Measurements from ENCODE around the gene ADCY1.

Gene ADCY1

DNA sequence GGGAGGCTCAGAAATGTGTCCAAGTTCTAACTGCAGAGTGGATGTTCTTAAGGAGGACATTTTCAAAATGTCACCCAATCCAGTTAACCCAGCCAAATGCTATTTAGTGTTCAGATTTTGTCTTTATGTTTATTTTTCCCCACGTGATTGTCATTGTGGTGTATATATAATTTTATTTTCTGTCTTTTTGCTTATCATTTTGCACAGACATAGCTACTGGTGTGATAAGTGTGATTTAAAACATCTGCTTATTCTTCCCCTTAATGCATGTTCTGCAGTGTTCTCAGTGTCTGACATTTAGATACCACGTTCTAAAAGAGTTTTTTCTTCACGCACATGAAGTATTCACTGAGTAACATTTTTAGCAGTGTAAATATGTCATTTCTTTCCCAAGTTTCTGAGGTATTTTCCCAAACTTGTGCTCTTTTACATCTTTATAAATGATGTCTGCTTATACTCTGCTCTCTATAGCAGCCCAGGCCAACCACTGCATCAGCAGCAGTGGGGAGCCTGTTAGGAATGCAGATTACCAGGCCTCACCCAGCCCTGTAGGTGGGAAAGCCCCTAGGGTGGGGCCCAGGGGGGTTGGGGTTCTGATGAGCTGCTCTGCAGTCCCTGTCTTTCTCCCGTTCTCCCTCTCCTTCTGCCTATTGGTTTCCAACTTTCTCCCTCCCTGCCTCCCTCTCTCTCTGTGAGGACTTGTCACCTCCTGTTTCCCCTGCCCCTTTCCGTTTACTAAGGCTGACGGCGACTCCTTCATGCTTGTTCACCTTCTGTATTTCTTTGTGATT, 20.8 kb downstream of the ADCY1 start:
- no peak for DNase-seq (ENCODE audit: low read depth)

DNA sequence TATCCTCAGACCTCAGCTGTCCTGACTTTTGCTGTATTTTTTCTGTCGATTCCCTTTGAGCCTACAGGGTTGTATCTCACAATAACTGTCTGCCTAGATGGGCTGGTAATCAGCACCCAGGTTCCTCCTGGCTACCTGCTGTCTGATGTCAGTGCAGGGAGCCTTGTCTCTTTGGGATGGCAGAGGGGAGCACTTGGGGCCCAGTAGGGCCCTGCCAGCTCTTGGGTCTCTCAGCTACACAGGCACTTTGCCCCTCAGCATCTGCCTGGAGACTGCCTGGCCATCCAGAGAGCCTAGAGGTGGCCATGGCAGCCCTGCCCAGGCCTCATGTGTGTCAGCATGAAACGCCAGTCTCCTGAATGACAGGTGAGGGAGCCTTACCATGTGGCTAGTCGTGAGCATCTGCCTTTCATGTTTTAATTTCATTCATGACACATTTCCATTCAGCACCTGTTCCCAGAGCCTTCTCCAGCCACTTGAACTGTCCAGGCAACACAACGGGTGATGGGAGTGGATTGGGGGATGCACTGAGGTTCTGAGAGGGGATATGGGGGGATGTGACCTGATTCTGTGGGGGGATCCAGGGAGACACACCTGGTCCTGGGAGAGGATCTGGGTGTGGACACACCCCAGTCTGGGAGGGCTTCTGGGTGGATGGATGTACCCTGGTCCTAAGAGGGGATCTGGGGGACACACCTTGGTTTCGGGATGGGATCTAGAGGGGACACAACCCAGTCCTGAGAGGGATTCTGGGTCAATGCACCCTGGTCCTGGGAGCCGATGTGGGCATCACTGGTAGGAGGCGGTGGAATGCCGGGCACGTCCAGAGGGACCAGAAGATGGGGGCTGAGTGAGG, 21.9 kb downstream of the ADCY1 start:
- DNase-seq (ENCODE audit: low read depth): no peak

DNA sequence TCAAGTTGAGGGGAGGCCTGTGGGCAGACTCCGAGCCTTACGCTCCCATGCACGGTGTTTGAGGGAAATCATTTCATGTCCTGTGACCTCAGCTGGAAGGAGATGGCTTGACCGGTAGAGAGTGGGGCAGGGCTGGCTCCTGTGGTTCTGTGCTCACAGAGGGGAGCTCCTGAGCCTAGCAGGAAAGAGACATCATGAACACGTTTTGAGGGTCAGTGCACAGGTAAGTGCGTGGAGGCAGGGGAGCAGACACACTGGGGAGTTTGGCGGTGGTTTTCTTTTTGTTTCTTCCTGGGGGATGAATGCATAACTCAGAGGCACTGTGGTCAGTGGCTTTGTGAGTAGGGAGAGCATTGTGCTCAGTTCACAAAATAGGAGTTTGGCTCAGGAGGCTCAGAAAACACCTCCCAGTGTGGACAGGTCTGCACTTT, 22.5 kb downstream of the ADCY1 start:
- no peak for DNase-seq (ENCODE audit: low read depth)

DNA sequence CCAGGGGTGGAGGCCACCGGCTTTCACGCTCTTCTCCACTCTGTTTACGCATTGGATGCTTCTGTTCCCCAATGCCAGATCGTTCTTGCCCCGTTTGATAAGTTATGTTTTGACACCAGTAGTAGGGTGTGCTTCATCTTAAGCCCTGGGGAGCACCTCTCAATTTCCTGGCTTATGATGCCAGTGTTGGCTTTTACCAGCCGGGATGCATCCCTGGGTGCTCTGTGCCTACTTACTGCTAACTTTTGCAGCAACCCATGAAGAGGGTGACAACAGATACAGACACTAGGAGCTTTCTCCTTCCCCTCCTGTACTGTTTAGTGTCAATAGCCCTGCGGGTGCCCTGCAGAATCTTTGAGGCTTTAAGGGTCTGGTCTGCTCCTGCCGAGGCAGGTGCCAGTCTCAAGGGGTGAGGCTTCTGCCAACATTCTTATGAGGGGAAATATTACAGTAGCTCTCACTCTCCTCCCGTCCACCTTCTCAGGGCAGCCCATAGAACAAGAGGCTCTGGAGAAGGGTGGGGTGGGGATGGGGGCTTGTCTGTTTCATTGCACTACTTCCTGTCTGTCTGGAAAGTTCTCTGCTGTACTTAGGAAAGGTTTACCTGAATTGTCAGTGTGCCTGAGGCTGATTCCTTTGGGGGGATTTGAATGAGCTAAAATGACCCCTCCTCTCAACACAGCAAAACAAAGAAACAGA, 23.3 kb downstream of the ADCY1 start:
- no peak for DNase-seq (ENCODE audit: low read depth)

DNA sequence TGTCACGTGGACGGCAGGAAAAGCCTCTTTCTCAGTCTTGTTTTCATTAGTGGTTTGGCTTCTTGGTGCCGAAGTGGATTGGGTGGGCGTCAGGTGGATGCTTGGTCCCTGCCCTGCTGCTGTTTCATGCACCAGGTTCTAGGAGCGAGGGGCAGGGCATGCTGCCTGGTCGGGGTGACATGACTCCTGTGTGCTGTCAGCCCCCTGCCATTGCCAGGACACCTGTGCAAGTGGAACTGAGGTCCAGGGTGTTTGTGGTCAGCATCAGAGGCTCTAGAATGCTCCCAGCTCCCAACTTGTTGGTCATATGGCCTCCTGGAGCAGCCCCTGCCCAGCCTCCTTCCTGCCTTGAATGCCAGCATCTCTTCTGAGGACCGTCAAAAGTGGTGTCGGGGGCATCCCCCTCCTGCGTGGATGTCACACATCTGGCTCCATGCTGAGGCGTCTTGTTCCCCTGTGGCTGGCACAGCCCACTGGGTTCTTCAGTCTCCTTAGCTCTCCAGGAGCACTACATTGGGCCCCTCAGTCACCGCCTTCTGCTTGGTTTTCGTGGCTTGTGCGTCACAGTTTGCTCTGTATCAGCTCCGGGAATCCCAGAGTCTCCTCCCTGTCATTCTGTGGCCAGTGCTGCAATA, 24.8 kb downstream of the ADCY1 start:
- no peak for DNase-seq (ENCODE audit: low read depth)

DNA sequence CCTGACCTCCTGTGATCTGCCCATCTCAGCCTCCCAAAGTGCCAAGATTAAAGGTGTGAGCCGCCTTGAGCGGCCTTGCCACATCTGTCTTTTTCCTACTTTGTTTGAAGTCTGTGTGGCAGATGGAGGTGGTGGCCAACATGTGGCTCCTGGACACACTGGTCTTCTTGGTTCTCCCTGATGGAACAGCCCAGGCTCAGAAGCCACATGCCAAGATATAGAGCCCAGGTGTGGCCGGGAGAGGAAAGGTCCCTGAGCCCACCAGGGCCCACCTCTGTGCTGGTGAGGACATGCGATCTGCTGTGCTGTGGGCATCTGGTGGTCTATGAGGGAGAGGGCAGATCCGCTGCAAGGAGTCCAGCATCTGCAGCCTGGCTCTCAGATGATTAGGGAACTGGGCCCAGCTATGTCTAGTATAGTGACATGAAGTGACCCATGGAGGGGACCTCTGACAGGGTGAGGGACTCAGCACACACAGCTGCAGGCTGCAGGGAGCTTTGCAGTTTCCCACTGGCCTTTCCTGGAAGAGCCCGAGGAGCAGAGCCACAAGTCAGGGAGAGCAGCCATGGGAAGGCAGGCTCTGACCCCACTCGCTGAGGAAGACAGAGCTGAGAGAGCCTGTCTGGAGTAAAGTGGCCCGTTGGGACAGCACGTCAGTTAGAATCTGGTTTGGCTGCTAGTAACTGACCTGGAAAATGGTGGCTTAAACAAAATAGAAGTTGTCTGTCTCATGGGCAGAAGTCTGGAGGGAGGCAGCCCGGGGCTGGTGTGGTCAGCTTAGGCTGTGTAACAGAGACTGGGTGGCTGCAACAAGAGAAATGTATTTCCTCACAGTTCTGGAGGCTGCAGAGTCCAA, 25.9 kb downstream of the ADCY1 start:
- DNase-seq (ENCODE audit: low read depth): no peak

DNA sequence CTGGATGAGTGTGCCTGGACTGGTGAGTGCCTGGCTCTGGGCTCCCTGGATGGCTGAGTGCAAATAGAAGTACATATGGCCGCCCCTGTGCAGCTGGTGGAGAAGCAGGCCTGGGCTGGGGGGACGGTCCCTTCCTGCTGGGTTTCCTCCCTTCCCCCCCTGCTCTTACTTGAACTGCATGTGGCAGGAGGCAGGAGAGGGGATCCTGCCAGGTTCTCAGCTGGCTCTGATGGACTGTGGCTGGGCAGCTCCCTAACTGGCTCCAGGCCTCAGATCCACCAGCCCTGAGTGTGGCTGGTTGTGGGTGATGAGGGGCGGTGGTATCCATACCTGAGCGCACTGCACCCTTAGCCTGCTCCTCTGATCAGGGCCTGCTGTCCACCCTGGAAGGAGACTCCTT, 26.9 kb downstream of the ADCY1 start:
- no peak for DNase-seq (ENCODE audit: low read depth)

DNA sequence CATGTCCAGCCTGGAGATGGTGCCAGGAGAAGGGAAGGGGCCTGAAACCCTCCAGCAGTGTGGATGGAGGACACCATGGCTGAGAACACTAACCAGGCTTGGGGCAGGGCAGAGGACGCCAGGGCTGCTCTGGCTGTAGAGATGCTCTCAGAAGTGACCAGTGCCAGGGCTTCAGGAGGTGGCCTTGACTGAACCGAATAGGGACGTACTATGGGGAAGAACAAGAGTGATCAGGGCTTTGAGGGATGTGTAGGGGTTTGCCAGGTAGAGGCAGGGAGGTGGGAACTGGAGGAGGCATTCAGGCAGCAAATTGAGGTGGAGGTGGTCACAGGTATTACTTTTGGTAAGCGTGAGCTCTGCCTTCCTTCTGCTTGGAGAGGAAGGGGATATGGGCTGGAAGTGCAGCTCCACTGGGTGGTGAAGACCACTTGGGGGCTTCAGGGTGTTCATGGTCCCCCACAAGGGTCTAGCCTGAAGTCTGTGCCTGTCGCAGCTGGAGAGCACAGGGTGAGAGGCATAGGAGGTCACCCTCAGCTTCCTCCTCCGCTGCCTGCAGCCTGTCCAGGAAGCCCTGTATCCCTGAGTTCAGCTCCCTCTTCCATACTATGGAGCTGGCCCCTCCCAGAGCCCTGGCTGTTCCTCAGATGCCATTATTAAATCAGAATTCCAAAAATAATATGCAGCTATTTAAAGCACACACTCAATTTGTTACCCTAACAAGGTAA, 27.8 kb downstream of the ADCY1 start:
- DNase-seq (ENCODE audit: low read depth): no peak

DNA sequence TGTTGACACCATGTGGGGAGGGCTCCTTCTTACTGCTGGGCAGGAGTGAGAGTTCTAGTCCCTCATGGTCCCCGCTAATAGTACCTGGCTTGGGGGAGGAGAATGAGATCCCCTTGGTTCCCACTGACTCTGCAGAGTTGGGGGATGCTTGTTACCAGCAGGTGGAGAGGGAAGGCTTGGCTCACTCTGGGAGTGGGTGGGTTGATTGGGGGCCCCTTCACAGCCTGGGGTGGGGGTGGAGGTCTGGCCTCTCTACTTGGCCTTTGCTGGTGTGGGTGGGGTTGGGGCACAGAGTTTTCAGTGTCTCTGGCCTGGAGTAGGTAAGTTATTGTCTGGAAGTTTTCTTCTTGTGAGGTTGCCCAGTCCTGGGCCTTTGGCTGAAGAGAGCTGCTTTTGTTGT, 31.9 kb downstream of the ADCY1 start:
- DNase-seq (ENCODE audit: low read depth): no peak

DNA sequence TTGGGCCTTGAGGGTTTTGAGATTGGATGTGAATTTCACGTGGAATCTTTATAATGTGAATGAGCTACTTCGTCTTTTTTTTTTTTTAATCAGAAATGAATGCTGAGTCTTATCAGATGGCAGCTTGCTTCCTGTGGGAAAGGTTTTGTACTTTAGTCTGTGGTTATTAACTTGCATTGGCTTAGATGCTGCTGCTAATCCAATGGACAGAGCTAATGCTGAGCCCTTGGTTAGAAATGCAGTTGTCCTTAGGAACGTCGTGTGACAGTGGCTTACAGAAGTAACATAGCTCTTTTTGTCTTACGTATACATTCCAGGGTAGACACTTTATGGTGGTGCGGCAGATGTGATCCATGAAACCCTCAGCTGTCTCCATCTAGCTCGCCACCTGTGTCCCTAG, 32.8 kb downstream of the ADCY1 start:
- DNase-seq (ENCODE audit: low read depth): no peak

DNA sequence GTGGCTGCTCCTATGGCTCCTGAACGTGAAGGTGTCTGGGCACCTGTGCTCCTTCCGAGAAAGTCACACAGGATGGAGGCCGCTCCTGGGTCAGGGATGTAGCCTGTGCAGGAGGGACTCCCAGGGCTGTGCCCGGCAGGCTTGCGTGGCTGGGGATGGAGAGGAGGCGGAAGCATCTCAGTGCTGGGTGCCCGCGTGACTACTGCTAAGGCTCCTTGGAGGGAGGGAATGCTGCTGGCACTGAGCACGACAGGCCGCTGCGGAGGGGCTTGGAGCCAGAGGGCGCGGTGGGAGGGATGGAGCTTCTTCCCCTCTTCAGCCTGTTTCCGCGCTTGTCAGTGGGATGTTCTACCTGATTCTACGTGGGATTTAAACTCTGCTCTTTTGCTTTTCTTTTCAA, 35.0 kb downstream of the ADCY1 start:
- no peak for DNase-seq (ENCODE audit: low read depth)

DNA sequence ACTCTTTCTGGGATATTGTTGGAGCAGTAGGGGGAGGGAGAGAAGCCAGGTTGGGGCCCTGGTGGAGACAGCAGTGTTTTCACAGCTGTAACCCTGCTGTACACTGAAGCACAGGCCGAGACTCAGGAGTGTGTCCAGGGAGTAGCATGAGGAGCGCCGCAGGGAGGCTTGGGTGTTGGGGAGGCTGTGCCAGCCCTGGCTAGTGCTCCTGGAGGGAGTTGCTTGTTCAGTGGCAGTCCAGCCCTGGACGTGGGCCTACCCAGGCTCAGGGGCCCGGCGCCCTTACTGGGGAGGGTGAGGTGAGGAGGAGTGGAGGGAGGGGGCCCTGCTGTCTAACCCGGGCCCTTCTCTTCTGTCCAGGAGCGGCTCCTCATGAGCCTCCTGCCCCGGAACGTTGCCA, 35.9 kb downstream of the ADCY1 start:
- DNase-seq (ENCODE audit: low read depth): no peak

DNA sequence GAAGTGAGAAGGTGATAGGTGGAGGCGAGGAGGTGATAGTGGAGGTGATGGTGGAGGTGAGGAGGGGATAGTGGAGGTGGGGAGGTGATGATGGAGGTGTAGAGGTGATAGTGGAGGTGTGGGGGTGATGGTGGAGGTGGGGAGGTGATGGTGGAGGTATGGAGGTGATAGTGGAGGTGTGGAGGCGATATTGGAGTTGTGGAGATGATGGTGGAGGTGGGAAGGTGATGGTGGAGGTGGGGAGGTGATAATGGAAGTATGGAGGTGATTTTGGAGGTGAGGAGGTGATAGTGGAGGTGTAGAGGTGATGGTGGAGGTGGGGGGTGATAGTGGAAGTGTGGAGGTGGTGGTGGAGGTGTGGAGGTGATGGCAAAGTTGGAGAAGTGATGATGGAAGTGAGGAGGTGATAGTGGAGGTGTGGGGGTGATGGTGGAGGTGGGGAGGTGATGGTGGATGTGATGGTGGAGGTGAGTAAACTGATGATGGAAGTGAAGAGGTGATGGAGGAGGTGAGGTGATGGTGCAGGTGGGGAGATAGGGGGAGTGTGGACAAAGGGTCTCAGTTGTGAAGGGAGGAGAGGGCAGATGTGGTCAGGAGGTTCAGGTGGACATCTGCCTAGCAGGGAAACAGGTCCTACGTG, 36.6 kb downstream of the ADCY1 start:
- DNase-seq (ENCODE audit: low read depth): no peak

DNA sequence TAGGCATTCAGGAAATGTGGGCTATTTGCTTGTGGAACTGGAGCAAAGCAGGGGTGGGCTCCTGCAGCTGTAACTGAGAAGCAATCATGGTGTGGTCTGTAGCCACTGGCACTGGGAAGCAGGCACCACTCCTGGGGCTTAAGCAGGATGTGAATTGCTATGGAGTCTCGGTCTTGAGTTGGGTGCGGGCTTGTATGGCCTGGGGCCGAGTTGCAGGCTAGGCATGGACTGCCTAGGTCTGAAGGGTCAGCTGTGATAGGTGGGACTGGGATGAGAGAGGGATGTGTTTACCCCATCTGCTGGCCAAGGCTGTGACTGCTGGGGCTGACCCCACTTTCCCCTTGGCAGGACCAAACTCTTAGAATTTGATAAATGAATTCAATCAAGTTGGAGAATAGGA, 43.0 kb downstream of the ADCY1 start:
- DNase-seq (ENCODE audit: low read depth): no peak

DNA sequence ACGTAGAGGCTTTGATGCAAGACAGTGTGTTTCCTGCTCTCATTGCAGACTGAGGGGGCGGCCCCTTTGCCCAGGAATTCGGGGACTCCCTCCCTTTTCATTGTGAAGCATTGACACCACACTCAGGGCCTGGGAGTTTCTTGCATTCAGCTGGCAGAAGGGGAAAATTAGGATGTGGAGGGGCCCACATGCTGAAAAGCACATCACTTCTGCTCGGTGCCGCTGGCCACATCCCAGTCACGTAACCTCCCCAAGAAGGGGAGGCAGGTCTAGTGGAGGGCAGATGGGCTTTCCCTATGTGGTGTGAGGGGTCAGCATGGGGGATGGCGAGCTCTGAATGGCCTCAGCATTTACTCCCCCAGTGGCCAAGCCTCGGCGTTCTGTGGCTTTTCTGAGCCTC, 47.9 kb downstream of the ADCY1 start:
- no peak for DNase-seq (ENCODE audit: low read depth)

DNA sequence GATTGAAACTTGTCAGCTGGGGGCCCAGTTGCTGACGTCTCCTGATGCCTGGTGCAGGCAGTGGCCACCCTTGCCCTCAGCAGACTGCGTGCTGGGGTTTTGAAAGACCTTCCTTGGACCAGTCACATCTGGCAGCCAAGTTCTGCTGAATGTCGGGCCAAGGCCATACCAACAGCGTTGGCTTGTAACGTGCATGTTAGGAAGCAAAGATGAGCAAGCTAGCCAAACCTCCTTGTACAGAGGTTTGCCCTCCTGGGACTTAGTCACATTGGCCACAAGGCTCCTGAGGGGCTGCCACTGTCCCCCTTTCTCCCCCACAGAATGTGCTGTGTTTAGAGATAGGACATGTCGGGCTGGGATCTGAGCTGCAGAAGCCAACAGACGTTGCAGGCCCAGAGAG, 49.0 kb downstream of the ADCY1 start:
- DNase-seq (ENCODE audit: low read depth): no peak

DNA sequence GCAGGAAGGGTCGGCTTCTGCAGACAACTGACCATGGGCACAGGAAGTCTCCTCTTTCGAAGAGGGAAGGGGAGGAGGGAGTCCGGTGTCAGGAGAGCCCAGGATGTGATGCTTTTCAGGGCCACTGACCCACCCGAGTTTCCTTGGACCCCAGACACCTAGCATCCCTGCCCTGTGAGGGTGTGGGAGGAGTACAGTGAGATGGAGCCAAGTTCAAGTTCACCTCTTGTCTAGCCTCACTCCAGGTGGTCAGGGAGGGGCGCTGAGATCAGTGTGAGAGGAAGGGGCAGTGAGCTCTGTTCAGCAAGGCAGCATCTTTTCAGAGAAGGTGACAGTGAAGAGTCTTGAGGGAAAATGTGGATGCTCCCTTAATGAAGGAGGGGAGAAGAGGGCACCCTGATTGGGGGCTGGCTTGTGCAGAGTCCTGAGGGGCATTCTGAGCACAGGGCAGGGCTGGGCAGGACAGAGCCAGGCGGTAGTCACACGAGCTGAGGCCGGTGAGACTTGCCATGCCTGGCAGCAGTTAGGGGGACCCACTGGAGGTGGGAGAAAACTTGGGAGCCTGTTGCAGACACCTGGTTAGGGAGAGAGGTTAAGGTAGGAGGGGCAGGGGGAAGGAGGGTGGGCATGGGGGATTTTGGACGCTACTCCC, 49.7 kb downstream of the ADCY1 start:
- DNase-seq (ENCODE audit: low read depth): no peak

DNA sequence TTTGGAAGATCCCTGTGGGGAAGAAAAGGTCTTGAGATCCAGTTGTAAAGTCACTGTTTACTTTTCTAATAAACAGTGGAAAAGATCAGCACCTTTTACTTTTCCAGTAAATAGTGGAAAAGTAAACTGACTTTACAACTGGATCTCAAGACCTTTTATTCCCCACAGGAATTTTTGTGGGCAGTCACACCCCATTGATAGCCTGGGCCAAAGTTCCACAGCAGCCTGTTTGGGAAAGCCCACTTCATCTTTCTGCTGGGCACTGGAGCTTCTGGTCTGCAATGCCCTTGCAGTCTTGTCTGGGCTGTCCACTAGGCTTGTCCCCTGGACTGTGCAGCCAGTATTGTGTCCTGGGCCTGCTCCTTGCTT, 50.2 kb downstream of the ADCY1 start:
- DNase-seq (ENCODE audit: low read depth): no peak

DNA sequence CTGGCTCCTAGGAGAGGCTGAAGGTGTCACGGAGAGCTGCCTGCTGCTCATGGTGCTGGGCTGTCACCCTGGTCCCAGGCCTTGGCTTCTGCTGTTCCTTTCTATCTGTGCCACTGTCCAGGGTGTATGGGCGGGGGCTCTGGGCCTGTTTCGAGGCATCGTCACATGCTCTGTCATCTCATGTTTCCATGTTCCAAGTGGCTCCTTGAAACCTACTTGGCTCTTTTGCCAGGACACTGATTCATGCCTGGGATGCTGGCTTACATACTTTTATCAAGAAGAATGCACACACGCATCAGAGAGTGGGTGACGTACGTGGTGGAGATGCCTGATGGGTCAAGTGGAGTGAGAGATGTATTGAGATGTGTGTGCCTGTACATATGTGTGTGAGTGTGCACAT, 50.9 kb downstream of the ADCY1 start:
- DNase-seq (ENCODE audit: low read depth): no peak
